Liver (tissue), 3 donors: Measurements from ENCODE around the gene CCNL1.
"Not testable (repeated sequence)": the region's sequence is repeated elsewhere in the genome, so short reads cannot be mapped to it uniquely, and the experiment has no call there.

Source experiments
- ATF3 ChIP-seq: IDR thresholded peaks from 2 replicates; pipeline ENCODE4 v1.6.1; 2016; ENCODE audit warnings: antibody characterized with exemption
- CTCF ChIP-seq: fragments of 150-350 bp; IDR thresholded peaks from 2 replicates; pipeline ENCODE4 v1.5.1; 2017; ENCODE audit warnings: improper control_type of control experiment, low read depth, low read length; ENCODE audit not compliant: missing input control
- EGR1 ChIP-seq, 2 donors: IDR thresholded peaks; 2 replicates each; pipeline ENCODE4 v1.6.1; 2016 to 2018; ENCODE audit warnings: antibody characterized with exemption in 2 of 2, low read depth in 2 of 2
- GABPA ChIP-seq, 2 donors: IDR thresholded peaks in 1 of 2; conservative IDR thresholded peaks in 1 of 2; 2 replicates each; pipeline ENCODE4 v1.6.1; 2016; ENCODE audit warnings: antibody characterized with exemption in 2 of 2, mild to moderate bottlenecking in 1 of 2, moderate library complexity in 1 of 2
- HNF4G ChIP-seq: IDR thresholded peaks from 2 replicates; pipeline ENCODE4 v1.6.1; 2016; ENCODE audit warnings: antibody characterized with exemption
- JUND ChIP-seq, 2 donors: IDR thresholded peaks; 2 replicates each; pipeline ENCODE4 v1.6.1; 2016; ENCODE audit warnings: antibody characterized with exemption in 2 of 2
- RAD21 ChIP-seq, 2 donors: IDR thresholded peaks; 2 replicates each; pipeline ENCODE4 v1.6.1; 2016; ENCODE audit warnings: antibody characterized with exemption in 2 of 2, mild to moderate bottlenecking in 2 of 2
- REST ChIP-seq: IDR thresholded peaks from 2 replicates; pipeline ENCODE4 v1.6.1; 2016; ENCODE audit warnings: antibody characterized with exemption, mild to moderate bottlenecking
- RXRA ChIP-seq, 2 donors: IDR thresholded peaks; 2 replicates each; pipeline ENCODE4 v1.6.1; 2017 to 2018; ENCODE audit warnings: antibody characterized with exemption in 2 of 2, mild to moderate bottlenecking in 1 of 2
- YY1 ChIP-seq: IDR thresholded peaks from 2 replicates; pipeline ENCODE4 v1.6.1; 2016; ENCODE audit warnings: antibody characterized with exemption, mild to moderate bottlenecking
- TF ChIP-seq, protein P1 (sequence below): IDR thresholded peaks from 2 replicates; pipeline ENCODE4 v1.6.1; 2016; ENCODE audit warnings: antibody characterized with exemption
- TF ChIP-seq, protein P2 (sequence below): IDR thresholded peaks from 2 replicates; pipeline ENCODE4 v1.6.1; 2016; ENCODE audit warnings: antibody characterized with exemption
- donor health status: healthy.
- donor health status: healthy.

DNA sequence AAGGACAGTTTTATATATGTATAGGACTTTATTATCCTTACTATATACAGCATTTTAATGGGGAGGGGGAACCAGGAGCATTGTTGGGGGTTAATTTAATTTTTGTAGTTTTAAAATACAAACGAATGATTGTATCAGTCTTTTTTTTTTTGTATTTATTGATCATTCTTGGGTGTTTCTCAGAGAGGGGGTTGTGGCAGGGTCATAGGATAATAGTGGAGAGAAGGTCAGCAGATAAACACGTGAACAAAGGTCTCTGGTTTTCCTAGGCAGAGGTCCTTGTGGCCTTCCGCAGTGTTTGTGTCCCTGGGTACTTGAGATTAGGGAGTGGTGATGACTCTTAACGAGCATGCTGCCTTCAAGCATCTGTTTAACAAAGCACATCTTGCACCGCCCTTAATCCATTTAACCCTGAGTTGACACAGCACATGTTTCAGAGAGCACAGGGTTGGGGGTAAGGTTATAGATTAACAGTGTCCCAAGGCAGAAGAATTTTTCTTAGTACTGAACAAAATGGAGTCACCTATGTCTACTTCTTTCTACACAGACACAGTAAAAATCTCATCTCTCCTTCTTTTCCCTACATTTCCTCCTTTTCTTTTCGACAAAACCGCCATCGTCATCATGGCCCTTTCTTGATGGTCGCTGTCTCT lies 18.0 kb upstream of the CCNL1 start:
- TF ChIP-seq RAD21 (IDR thresholded peaks at IDR 0.05); CTCF; REST; ATF3; YY1; JUND (IDR thresholded peaks at IDR 0.05); RXRA (IDR thresholded peaks at IDR 0.05); EGR1 (IDR thresholded peaks at IDR 0.05; ENCODE audit: low read depth in 2 of 2); GABPA (IDR thresholded peaks at IDR 0.05 in 1 of 2, conservative IDR thresholded peaks at IDR 0.05 in 1 of 2); HNF4G: not testable (repeated sequence)
- TF ChIP-seq, protein P1, sequence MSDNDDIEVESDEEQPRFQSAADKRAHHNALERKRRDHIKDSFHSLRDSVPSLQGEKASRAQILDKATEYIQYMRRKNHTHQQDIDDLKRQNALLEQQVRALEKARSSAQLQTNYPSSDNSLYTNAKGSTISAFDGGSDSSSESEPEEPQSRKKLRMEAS, result not testable (repeated sequence)
- TF ChIP-seq, protein P2, sequence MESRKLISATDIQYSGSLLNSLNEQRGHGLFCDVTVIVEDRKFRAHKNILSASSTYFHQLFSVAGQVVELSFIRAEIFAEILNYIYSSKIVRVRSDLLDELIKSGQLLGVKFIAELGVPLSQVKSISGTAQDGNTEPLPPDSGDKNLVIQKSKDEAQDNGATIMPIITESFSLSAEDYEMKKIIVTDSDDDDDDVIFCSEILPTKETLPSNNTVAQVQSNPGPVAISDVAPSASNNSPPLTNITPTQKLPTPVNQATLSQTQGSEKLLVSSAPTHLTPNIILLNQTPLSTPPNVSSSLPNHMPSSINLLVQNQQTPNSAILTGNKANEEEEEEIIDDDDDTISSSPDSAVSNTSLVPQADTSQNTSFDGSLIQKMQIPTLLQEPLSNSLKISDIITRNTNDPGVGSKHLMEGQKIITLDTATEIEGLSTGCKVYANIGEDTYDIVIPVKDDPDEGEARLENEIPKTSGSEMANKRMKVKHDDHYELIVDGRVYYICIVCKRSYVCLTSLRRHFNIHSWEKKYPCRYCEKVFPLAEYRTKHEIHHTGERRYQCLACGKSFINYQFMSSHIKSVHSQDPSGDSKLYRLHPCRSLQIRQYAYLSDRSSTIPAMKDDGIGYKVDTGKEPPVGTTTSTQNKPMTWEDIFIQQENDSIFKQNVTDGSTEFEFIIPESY, result not testable (repeated sequence)
